GM12891 (cell line): ENCODE data around the gene PNPLA6.

Experiments
- POLR2A ChIP-seq: IDR thresholded peaks from 2 replicates; pipeline ENCODE4 v1.6.1; 2011; ENCODE audit warnings: low read depth, low read length, control low read depth
- POLR2AphosphoS5 ChIP-seq: IDR thresholded peaks from 2 replicates; pipeline ENCODE4 v1.6.1; 2011; ENCODE audit warnings: low read depth, low read length, control low read depth

GRCh38 chr19:7519361-7520130, 16.0 kb upstream of the PNPLA6 start:
- TF ChIP-seq POLR2AphosphoS5 (no peak), POLR2A (no peak)
